Measurements from ENCODE around the gene MOSMO. TPM values are rescaled to one million over a fixed set of nuclear protein-coding genes. Genes with fewer than 3 reads are reported as not detected.

Gene MOSMO
- total and polyA plus RNA-seq, 2 of the 4 experiments (the other 2 are of a cell fraction) = 10.5 to 16.0 TPM

- no peak for TF ChIP-seq CHD1 (IDR thresholded peaks at IDR 0.05; ENCODE audit: low read depth, low read length)
- no peak for TF ChIP-seq FOS (IDR thresholded peaks at IDR 0.05; ENCODE audit: low read depth, low read length)
- dilution Hi-C loops (cut with HindIII; ENCODE audit: low sequenced_read_pairs, unreplicated experiment) = no loop called here
- Histone ChIP-seq H3K4me3 (ENCODE audit: insufficient read depth, low read depth, low read length) (no peak overlapping the region), H2BK120ac (ENCODE audit: low read depth, low read length) (no peak overlapping the region), H3K79me1 (ENCODE audit: low read depth in 1 of 2, low read length in 2 of 2) (peaks cover 2 to 8% of the 10 kb centered on the region in 2 experiments; a peak in 3 of 4 replicates), H3K4me2 (ENCODE audit: low read depth, low read length) (no peak overlapping the region), H3K9me1 (ENCODE audit: insufficient read depth, low read length) (no peaks in the 10 kb centered on the region; the same call in 1 of the 2 replicates), H4K20me1 (ENCODE audit: insufficient read depth, low read length) (no peaks in the 10 kb centered on the region), H3K27ac (ENCODE audit: insufficient read depth, low read length) (no peak overlapping the region), H3K56ac (ENCODE audit: extremely low read depth, insufficient read depth, low read length) (no peak overlapping the region), H2BK15ac (ENCODE audit: low read depth, low read length) (no peak overlapping the region), H3K36me3 (ENCODE audit: control insufficient read depth, insufficient read depth, low read length) (peaks cover 2% of the 10 kb centered on the region), H3K4ac (ENCODE audit: low read depth, low read length) (no peak overlapping the region), H3K23ac (ENCODE audit: low read depth, low read length) (no peak overlapping the region), H2BK5ac (ENCODE audit: low read depth, low read length, poor library complexity, severe bottlenecking) (no peak overlapping the region), H3K9me3 (ENCODE audit: control insufficient read depth, insufficient read depth, low read length) (no peaks in the 10 kb centered on the region), H4K5ac (ENCODE audit: low read depth, low read length) (no peak overlapping the region), H2BK20ac (ENCODE audit: low read depth, low read length) (no peak overlapping the region), H2AK9ac (replicated peaks; ENCODE audit: low read depth, low read length, poor library complexity) (no peak overlapping the region), H3K4me1 (ENCODE audit: control insufficient read depth, insufficient read depth, low read length) (peaks cover 7% of the 10 kb centered on the region), H3K9ac (ENCODE audit: low read depth, low read length) (no peak overlapping the region), H4K91ac (ENCODE audit: insufficient read depth, low read depth, low read length) (no peak overlapping the region), H2AFZ (replicated peaks; ENCODE audit: low read length, poor library complexity) (no peak overlapping the region), H2AK5ac (ENCODE audit: low read depth, low read length) (no peak overlapping the region), H3K14ac (replicated peaks; ENCODE audit: low read depth, low read length) (no peak overlapping the region), H4K8ac (ENCODE audit: low read depth in 2 of 2, low read length in 2 of 2) (no peak overlapping the region), H3K27me3 (ENCODE audit: control insufficient read depth, insufficient read depth, low read length) (0 out of 2 replicates have a peak, but pooled peaks cover 1% of the 10 kb centered on the region), H3K18ac (ENCODE audit: low read depth, low read length) (no peak overlapping the region)
- no CpG with 5 or more reads among the region's 1 CpG for WGBS, 2 experiments (ENCODE audit: extremely low coverage in 2 of 2, insufficient read length in 1 of 2)
- DNase-seq = no peak
- no peak for ATAC-seq (ENCODE audit: low read depth)
- POLR2A ChIA-PET (ENCODE audit: unreplicated experiment) = no interaction called here
- BruUV-seq (replicated peaks) = no TSS peak
- CTCF ChIA-PET = no interaction called here
- in situ Hi-C loops (cut with MboI; ENCODE audit: low sequenced_read_pairs) = no loop called here
- intact Hi-C loops (cut with micrococcal nuclease) = loop anchor here (10.0 kb wide), 1 partner anchor 206 kb away; the partner anchor contains the start of gene POLR3E
Measured at GRCh38 chr16:22088642-22089041, 80.7 kb downstream of the MOSMO start.
